IMR-90 (cell line): ENCODE measurements around the gene NATD1. TPM values are rescaled to one million over a fixed set of nuclear protein-coding genes. Genes with fewer than 3 reads are reported as not detected.

Experiments
- ATAC-seq: fragments of 200-7000 bp; cut with Tn5 transposase; 2 replicates; pipeline ENCODE4 v1.9.1; 2020; ENCODE audit warnings: low read depth, mild to moderate bottlenecking, moderate library complexity
- BruUV-seq: library from RNA; stranded (reverse); fragments of 400-500 nt; replicated peaks from 2 replicates; lab custom pipeline; 2021; lab: Mats Ljungman, UMichigan
- CTCF ChIA-PET: fragments of 300-600 bp; formaldehyde crosslinking; extraction: SDS; loops from one replicate; lab custom pipeline; 2021; ENCODE audit warnings: antibody characterized with exemption; lab: Yijun Ruan, JAX
- POLR2A ChIA-PET: fragments of 300-600 bp; sonication (Branson Sonifier 250); formaldehyde crosslinking; loops from one replicate; lab custom pipeline; 2022; ENCODE audit warnings: antibody characterized with exemption; ENCODE audit not compliant: unreplicated experiment; lab: Charles Lee
- DNase-seq: peaks from one replicate; pipeline ENCODE4 v3.0.0; 2013
- H2AFZ ChIP-seq: replicated peaks from 2 replicates; pipeline ENCODE3; 2013; ENCODE audit warnings: low read length, mild to moderate bottlenecking; ENCODE audit not compliant: poor library complexity
- H2AK5ac ChIP-seq: 2 replicates; pipeline ENCODE4 v1.6.1; 2013; ENCODE audit warnings: low read depth, low read length, inconsistent platforms
- H2AK9ac ChIP-seq: replicated peaks from 2 replicates; pipeline ENCODE3; 2013; ENCODE audit warnings: mild to moderate bottlenecking, low read depth, low read length, moderate library complexity; ENCODE audit not compliant: poor library complexity
- H2BK120ac ChIP-seq: 2 replicates; pipeline ENCODE4 v1.6.1; 2013; ENCODE audit warnings: low read depth, low read length, inconsistent platforms
- H2BK15ac ChIP-seq: 3 replicates; pipeline ENCODE4 v1.6.1; 2013; ENCODE audit warnings: low read depth, low read length, inconsistent platforms
- H2BK20ac ChIP-seq: 2 replicates; pipeline ENCODE4 v1.6.1; 2013; ENCODE audit warnings: low read depth, mild to moderate bottlenecking, inconsistent platforms, low read length, moderate library complexity
- H2BK5ac ChIP-seq: 2 replicates; pipeline ENCODE4 v1.6.1; 2013; ENCODE audit warnings: mild to moderate bottlenecking, low read depth, low read length, inconsistent platforms; ENCODE audit not compliant: poor library complexity, severe bottlenecking
- H3K14ac ChIP-seq: replicated peaks from 2 replicates; pipeline ENCODE4 v1.6.1; 2013; ENCODE audit warnings: low read depth, low read length, inconsistent platforms
- H3K18ac ChIP-seq: 2 replicates; pipeline ENCODE4 v1.6.1; 2013; ENCODE audit warnings: low read depth, low read length, control low read depth
- H3K23ac ChIP-seq: 2 replicates; pipeline ENCODE4 v1.6.1; 2013; ENCODE audit warnings: low read depth, low read length, inconsistent platforms
- H3K27ac ChIP-seq: 2 replicates; pipeline ENCODE4 v1.5.1; 2013; ENCODE audit warnings: mild to moderate bottlenecking, control low read depth, low read length; ENCODE audit not compliant: insufficient read depth
- H3K27me3 ChIP-seq: 2 replicates; pipeline ENCODE4 v1.6.1; 2013; ENCODE audit warnings: low read length; ENCODE audit not compliant: control insufficient read depth, insufficient read depth
- H3K36me3 ChIP-seq: 2 replicates; pipeline ENCODE4 v1.6.1; 2013; ENCODE audit warnings: low read length, mixed read lengths; ENCODE audit not compliant: control insufficient read depth, insufficient read depth
- H3K4ac ChIP-seq: 2 replicates; pipeline ENCODE4 v1.6.1; 2013; ENCODE audit warnings: low read depth, low read length, inconsistent platforms
- H3K4me1 ChIP-seq: 2 replicates; pipeline ENCODE4 v1.6.1; 2013; ENCODE audit warnings: low read length, mixed read lengths; ENCODE audit not compliant: control insufficient read depth, insufficient read depth
- H3K4me2 ChIP-seq: 2 replicates; pipeline ENCODE4 v1.6.1; 2013; ENCODE audit warnings: low read depth, mild to moderate bottlenecking, control low read depth, low read length, moderate library complexity
- H3K4me3 ChIP-seq: 2 replicates; pipeline ENCODE4 v1.5.1; 2013; ENCODE audit warnings: low read depth, mild to moderate bottlenecking, control low read depth, low read length, moderate library complexity; ENCODE audit not compliant: insufficient read depth
- H3K56ac ChIP-seq: 2 replicates; pipeline ENCODE4 v1.6.1; 2013; ENCODE audit warnings: low read length, inconsistent platforms; ENCODE audit not compliant: insufficient read depth; ENCODE audit errors: extremely low read depth
- H3K79me1 ChIP-seq, 2 experiments: 2 replicates each; pipeline ENCODE4 v1.6.1; 2013; ENCODE audit warnings: low read length in 2 of 2, inconsistent platforms in 1 of 2, low read depth in 1 of 2
- H3K9ac ChIP-seq: 2 replicates; pipeline ENCODE4 v1.6.1; 2013; ENCODE audit warnings: low read depth, low read length, control low read depth
- H3K9me1 ChIP-seq: 2 replicates; pipeline ENCODE4 v1.6.1; 2013; ENCODE audit warnings: low read length, inconsistent platforms; ENCODE audit not compliant: insufficient read depth
- H3K9me3 ChIP-seq: 2 replicates; pipeline ENCODE4 v1.6.1; 2013; ENCODE audit warnings: low read length; ENCODE audit not compliant: control insufficient read depth, insufficient read depth
- H4K20me1 ChIP-seq: 2 replicates; pipeline ENCODE4 v1.6.1; 2013; ENCODE audit warnings: low read length, inconsistent platforms; ENCODE audit not compliant: insufficient read depth
- H4K5ac ChIP-seq: 2 replicates; pipeline ENCODE4 v1.6.1; 2013; ENCODE audit warnings: mild to moderate bottlenecking, low read depth, low read length, control low read depth
- H4K8ac ChIP-seq, 2 experiments: 2 replicates each; pipeline ENCODE4 v1.6.1; 2013; ENCODE audit warnings: low read depth in 2 of 2, low read length in 2 of 2, control low read depth in 1 of 2, inconsistent platforms in 1 of 2
- H4K91ac ChIP-seq: 2 replicates; pipeline ENCODE4 v1.6.1; 2013; ENCODE audit warnings: low read depth, low read length, inconsistent platforms; ENCODE audit not compliant: insufficient read depth
- BHLHE40 ChIP-seq: fragments of 150-350 bp; IDR thresholded peaks from 2 replicates; pipeline ENCODE4 v1.6.1; 2016; ENCODE audit warnings: mild to moderate bottlenecking, low read depth, low read length
- CEBPB ChIP-seq: IDR thresholded peaks from 2 replicates; pipeline ENCODE4 v1.6.1; 2012; ENCODE audit warnings: low read depth, low read length, improper control_type of control experiment
- NFE2L2 ChIP-seq: fragments of 150-350 bp; IDR thresholded peaks from 2 replicates; pipeline ENCODE4 v1.6.1; 2016; ENCODE audit warnings: low read depth, mild to moderate bottlenecking, low read length
- WGBS, 2 experiments: methylation state at CpG; one replicate each; pipeline versions ENCODE4 v1.1.5 to v1.1.7; 2013; ENCODE audit warnings: missing lambda C conversion rate in 2 of 2; ENCODE audit not compliant: insufficient read length in 1 of 2; ENCODE audit errors: extremely low coverage in 2 of 2; 5-methylcytosine and 5-hydroxymethylcytosine counted together
- dilution Hi-C: fragments of 300-500 bp; cut with HindIII; formaldehyde crosslinking; loops from one replicate; pipeline ENCODE4 v1.14.3; 2018; ENCODE audit warnings: low sequenced_read_pairs; ENCODE audit not compliant: unreplicated experiment
- in situ Hi-C: fragments of 300-500 bp; cut with MboI; formaldehyde crosslinking; loops from 3 replicates; pipeline ENCODE4 v1.14.3; 2019; ENCODE audit warnings: low sequenced_read_pairs, inconsistent platforms, mixed read lengths
- intact Hi-C: fragments of 100-400 bp; cut with micrococcal nuclease; formaldehyde crosslinking; loops from 2 replicates; pipeline ENCODE4 v1.10.0; 2022
- polyA plus RNA-seq, 3 experiments: library from polyadenylated mRNA; depleted of rRNA; stranded (reverse); fragments of >200 nt; gene quantifications; 2 replicates each; pipeline ENCODE4 v1.2.3, GENCODE V29; 2012; ENCODE audit warnings: low replicate concordance in 1 of 3
- total RNA-seq: library from RNA; depleted of rRNA; stranded (reverse); fragments of >200 nt; gene quantifications from 2 replicates; pipeline ENCODE4 v1.2.3, GENCODE V29; 2012
- TF ChIP-seq, protein P1 (sequence below): fragments of 150-350 bp; IDR thresholded peaks from 2 replicates; pipeline ENCODE4 v1.6.1; 2016; ENCODE audit warnings: low read depth, mild to moderate bottlenecking, low read length, moderate library complexity, borderline replicate concordance
- TF ChIP-seq, protein P2 (sequence below): fragments of 150-350 bp; IDR thresholded peaks from 2 replicates; pipeline ENCODE4 v1.6.1; 2017; ENCODE audit warnings: mild to moderate bottlenecking, antibody characterized with exemption, low read length, low read depth

Gene NATD1
- total and polyA plus RNA-seq, 2 of the 4 experiments (the other 2 are of a cell fraction), result 0.90 to 4.3 TPM

DNA sequence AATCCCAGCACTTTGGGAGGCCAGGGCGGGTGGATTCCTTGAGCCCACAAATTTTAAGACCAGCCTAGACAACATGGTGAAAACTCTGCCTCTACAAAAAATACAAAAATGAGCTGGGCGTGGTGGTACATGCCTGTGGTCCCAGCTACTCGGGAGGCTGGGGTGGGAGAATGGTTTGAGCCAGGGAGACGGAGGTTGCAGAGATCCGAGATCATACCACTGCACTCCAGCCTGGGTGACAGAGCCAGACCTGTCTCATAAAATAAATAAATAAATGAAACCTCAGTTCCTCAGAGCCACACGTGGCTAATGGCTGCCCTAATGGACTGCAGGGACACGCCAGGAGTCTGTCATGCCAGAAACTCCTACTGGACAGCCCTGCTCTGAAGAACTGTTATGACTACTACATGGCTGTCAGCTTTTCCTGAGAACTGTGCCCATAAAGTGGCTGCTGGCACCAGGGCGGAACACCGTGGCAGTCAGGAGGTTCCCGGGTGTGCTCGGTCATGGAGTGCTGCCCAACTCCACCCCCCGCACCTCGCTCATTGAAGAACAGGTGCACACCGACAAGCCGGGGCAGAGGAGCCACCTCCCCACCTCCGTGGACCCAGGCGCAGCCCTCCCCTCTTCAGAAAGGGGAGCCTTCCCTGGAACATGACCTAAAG, 43.6 kb downstream of the NATD1 start:
- BruUV-seq, result no TSS peak

More for the DNA sequence above, 43.6 kb downstream of the NATD1 start:
- H3K4me1 ChIP-seq, result peaks cover 6% of the 10 kb centered on the region
- H2AK5ac ChIP-seq, result no peak overlapping the region
- CTCF ChIA-PET, result no interaction called here
- H3K9ac ChIP-seq, result no peak overlapping the region
- no peak overlapping the region for H4K91ac ChIP-seq
- no peak overlapping the region for H4K8ac ChIP-seq
- peaks cover 20% of the 10 kb centered on the region for H3K36me3 ChIP-seq
- peak overlapping the region; percentile 16; the same call in 1 of the 2 replicates for H3K4ac ChIP-seq
- no peak overlapping the region for H3K14ac ChIP-seq
- no peak for DNase-seq
- dilution Hi-C loops, result no loop called here
- no peak overlapping the region for H3K4me3 ChIP-seq
- H2BK15ac ChIP-seq, result no peak overlapping the region
- H3K27me3 ChIP-seq, result no peaks in the 10 kb centered on the region
- no peak overlapping the region for H3K27ac ChIP-seq
- H2BK120ac ChIP-seq, result no peak overlapping the region
- ATAC-seq, result no peak
- no peak overlapping the region for H3K56ac ChIP-seq
- H2AK9ac ChIP-seq, result no peak overlapping the region
- no peak overlapping the region for H3K18ac ChIP-seq
- intact Hi-C loops, result loop anchor here (5.0 kb wide), 3 partner anchors 42 to 167 kb away; partner anchors contain the start of genes MAP2K3 and USP22
- TF ChIP-seq BHLHE40 (no peak), NFE2L2 (no peak), CEBPB (no peak)
- TF ChIP-seq, protein P1, sequence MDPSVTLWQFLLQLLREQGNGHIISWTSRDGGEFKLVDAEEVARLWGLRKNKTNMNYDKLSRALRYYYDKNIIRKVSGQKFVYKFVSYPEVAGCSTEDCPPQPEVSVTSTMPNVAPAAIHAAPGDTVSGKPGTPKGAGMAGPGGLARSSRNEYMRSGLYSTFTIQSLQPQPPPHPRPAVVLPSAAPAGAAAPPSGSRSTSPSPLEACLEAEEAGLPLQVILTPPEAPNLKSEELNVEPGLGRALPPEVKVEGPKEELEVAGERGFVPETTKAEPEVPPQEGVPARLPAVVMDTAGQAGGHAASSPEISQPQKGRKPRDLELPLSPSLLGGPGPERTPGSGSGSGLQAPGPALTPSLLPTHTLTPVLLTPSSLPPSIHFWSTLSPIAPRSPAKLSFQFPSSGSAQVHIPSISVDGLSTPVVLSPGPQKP, result no peak
- TF ChIP-seq, protein P2, sequence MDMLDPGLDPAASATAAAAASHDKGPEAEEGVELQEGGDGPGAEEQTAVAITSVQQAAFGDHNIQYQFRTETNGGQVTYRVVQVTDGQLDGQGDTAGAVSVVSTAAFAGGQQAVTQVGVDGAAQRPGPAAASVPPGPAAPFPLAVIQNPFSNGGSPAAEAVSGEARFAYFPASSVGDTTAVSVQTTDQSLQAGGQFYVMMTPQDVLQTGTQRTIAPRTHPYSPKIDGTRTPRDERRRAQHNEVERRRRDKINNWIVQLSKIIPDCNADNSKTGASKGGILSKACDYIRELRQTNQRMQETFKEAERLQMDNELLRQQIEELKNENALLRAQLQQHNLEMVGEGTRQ, result no peak
- no peak overlapping the region for H4K5ac ChIP-seq
- H3K9me3 ChIP-seq, result no peaks in the 10 kb centered on the region
- H3K4me2 ChIP-seq, result no peak overlapping the region
- 80% methylated on average over 1 of the region's 17 CpGs; no CpG with 5 or more reads in 1 of the 2 experiments for WGBS, 2 experiments
- in situ Hi-C loops, result no loop called here
- peaks cover 88% of the 10 kb centered on the region for H4K20me1 ChIP-seq
- peaks cover 3 to 79% of the 10 kb centered on the region in 2 experiments for H3K79me1 ChIP-seq
- no peak overlapping the region for H2AFZ ChIP-seq
- POLR2A ChIA-PET, result no interaction called here
- peaks cover 28% of the 10 kb centered on the region for H3K9me1 ChIP-seq
- no peak overlapping the region for H3K23ac ChIP-seq
- no peak overlapping the region for H2BK20ac ChIP-seq
- H2BK5ac ChIP-seq, result no peak overlapping the region
